B cell (primary cell): ENCODE data around the gene DLX6.

Experiments used
- CTCF ChIP-seq: fragments of 200-600 bp; IDR thresholded peaks from one replicate; pipeline ENCODE4 v1.8.0; 2022; ENCODE audit warnings: antibody characterized with exemption, mild to moderate bottlenecking
- EZH2 ChIP-seq: IDR thresholded peaks from 2 replicates; pipeline ENCODE4 v1.6.1; 2012; ENCODE audit warnings: borderline replicate concordance, low read depth, mild to moderate bottlenecking, moderate library complexity, low read length; ENCODE audit not compliant: insufficient read depth, poor library complexity, severe bottlenecking

- TF ChIP-seq CTCF (no peak), EZH2 (no peak)
Measured at GRCh38 chr7:97008275-97008917, 3.0 kb downstream of the DLX6 start.
